ENCODE results near the gene B4GAT1. TPM values are rescaled to one million over a fixed set of nuclear protein-coding genes. Genes with fewer than 3 reads are reported as not detected.

Gene B4GAT1
- total and polyA plus RNA-seq, 2 of the 4 experiments (the other 2 are of a cell fraction): 10.6 to 18.4 TPM

DNA sequence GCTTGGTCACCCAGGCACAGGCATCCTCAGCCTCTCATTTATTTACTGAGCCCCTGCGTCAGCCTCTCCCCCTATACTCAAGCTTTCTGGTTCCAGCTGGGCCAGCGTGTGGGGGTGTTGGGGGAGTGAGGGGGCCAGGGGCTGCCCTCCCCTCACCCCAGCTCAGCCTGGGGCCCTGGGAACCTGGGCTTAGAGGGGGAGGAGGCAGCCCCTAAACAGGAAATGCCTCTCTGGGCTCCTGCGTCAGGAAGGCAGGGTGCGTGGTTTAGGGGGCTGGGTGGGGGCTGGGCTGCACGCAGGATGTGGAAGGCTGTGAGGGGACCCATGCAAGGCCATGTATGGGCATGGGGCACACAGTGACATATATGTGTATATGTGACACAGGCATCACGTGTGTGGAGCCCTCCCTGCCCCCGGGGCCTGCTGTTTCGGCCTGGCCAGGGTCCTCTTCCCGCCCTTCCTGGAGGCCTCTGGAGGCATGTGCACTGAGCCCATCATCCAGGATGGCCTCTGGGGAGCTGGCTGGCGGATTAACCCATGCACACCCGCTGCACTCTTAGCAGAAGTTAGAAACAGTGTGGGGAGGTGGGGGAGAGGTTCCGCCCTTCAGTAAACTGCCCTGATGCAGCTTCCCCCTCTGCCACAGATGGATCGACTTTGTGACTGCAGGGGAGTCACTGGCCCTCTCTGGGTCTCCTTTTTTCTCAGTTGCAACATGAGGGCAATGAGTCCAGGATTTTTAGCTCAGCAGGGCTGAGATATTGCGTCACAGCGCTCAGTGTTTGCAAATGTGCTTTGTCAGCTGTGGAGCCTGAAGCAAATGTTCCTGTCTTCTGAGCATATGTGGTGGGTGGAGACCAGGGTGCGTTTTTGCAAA lies 29.5 kb downstream of the B4GAT1 start (continued):
- TF ChIP-seq, protein P1, sequence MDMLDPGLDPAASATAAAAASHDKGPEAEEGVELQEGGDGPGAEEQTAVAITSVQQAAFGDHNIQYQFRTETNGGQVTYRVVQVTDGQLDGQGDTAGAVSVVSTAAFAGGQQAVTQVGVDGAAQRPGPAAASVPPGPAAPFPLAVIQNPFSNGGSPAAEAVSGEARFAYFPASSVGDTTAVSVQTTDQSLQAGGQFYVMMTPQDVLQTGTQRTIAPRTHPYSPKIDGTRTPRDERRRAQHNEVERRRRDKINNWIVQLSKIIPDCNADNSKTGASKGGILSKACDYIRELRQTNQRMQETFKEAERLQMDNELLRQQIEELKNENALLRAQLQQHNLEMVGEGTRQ (IDR thresholded peaks at IDR 0.05; ENCODE audit: low read depth, low read length): no peak
- peak; percentile 100 for TF ChIP-seq CEBPB (IDR thresholded peaks at IDR 0.05; ENCODE audit: low read depth, low read length)

DNA sequence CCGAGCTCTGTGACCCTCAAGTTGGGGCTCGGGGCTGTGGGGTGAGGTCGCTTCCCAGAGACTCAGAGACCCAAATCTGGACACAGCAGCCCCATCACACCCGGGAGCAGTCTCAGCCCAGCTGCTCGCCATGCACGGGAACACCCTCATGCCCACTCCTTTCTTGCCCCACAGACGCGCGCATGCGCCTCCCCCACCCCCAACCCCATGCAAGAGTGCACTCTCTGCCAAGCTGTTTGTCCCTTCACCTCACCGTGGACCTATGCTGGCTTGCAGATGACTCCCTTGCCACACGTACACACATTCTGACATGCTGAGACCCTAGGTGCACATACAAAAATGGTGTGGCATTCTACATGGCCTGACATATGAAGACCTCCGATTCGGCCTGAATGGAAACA lies 30.1 kb downstream of the B4GAT1 start:
- peak overlapping the region; percentile 98 for H3K56ac ChIP-seq (ENCODE audit: extremely low read depth, insufficient read depth, low read length)
- peak overlapping the region; percentile 99 for H4K91ac ChIP-seq (ENCODE audit: insufficient read depth, low read depth, low read length)
- H3K4me2 ChIP-seq (ENCODE audit: low read depth, low read length): peak overlapping the region; percentile 77
- peak overlapping the region; percentile 100 for H3K27ac ChIP-seq (ENCODE audit: insufficient read depth, low read length)
- peak overlapping the region; percentile 100 for H3K23ac ChIP-seq (ENCODE audit: low read depth, low read length)
- dilution Hi-C loops (cut with HindIII; ENCODE audit: low sequenced_read_pairs, unreplicated experiment) (no loop called here), intact Hi-C loops (cut with micrococcal nuclease) (no loop called here), in situ Hi-C loops (cut with MboI; ENCODE audit: low sequenced_read_pairs) (no loop called here)
- peak overlapping the region; percentile 100 for H3K14ac ChIP-seq (replicated peaks; ENCODE audit: low read depth, low read length)
- H2BK20ac ChIP-seq (ENCODE audit: low read depth, low read length): peak overlapping the region; percentile 100
- no TSS peak for BruUV-seq (replicated peaks)
- no peaks in the 10 kb centered on the region for H3K27me3 ChIP-seq (ENCODE audit: control insufficient read depth, insufficient read depth, low read length)
- no peaks in the 10 kb centered on the region for H3K9me3 ChIP-seq (ENCODE audit: control insufficient read depth, insufficient read depth, low read length)
- peak overlapping the region; percentile 100 for H3K4ac ChIP-seq (ENCODE audit: low read depth, low read length)
- H3K9me1 ChIP-seq (ENCODE audit: insufficient read depth, low read length): peaks cover 11% of the 10 kb centered on the region
- peaks cover 0 to 42% of the 10 kb centered on the region in 2 experiments; a peak in 2 of 4 replicates for H3K79me1 ChIP-seq (ENCODE audit: low read depth in 1 of 2, low read length in 2 of 2)
- peak; percentile 68 for DNase-seq
- H4K5ac ChIP-seq (ENCODE audit: low read depth, low read length): peak overlapping the region; percentile 97
- H3K4me1 ChIP-seq (ENCODE audit: control insufficient read depth, insufficient read depth, low read length): peaks cover 32% of the 10 kb centered on the region
- peak overlapping the region; percentile 100 for H2AK5ac ChIP-seq (ENCODE audit: low read depth, low read length)
- peak overlapping the region; percentile 100 for H2BK120ac ChIP-seq (ENCODE audit: low read depth, low read length)
- CTCF ChIA-PET: no interaction called here
- no peak overlapping the region for H3K4me3 ChIP-seq (ENCODE audit: insufficient read depth, low read depth, low read length)
- POLR2A ChIA-PET (ENCODE audit: unreplicated experiment): interaction anchor here (0.8 to 1.2 kb wide), 3 partner anchors 10 to 28 kb away, joined by 5 to 16 read pairs (median 5); partner anchors contain the start of genes RIN1 and YIF1A
- peak overlapping the region; percentile 94; the same call in 2 of the 3 replicates for H2BK15ac ChIP-seq (ENCODE audit: low read depth, low read length)
- peak overlapping the region; percentile 89 for H2AFZ ChIP-seq (replicated peaks; ENCODE audit: low read length, poor library complexity)
- H4K20me1 ChIP-seq (ENCODE audit: insufficient read depth, low read length): peaks cover 37% of the 10 kb centered on the region
- TF ChIP-seq MXI1 (IDR thresholded peaks at IDR 0.05; ENCODE audit: borderline replicate concordance, low read depth, low read length): peak; percentile 43; the same call in 1 of the 2 replicates
- no peak for TF ChIP-seq RAD21 (IDR thresholded peaks at IDR 0.05; ENCODE audit: low read length)
- TF ChIP-seq MAFK (IDR thresholded peaks at IDR 0.05; ENCODE audit: low read depth, low read length): no peak
- no peak for TF ChIP-seq RCOR1 (IDR thresholded peaks at IDR 0.05; ENCODE audit: insufficient replicate concordance, low read length)
- TF ChIP-seq MAZ (IDR thresholded peaks at IDR 0.05; ENCODE audit: borderline replicate concordance, low read depth, low read length): peak; percentile 5; the same call in 1 of the 2 replicates
- peak; percentile 25 for TF ChIP-seq POLR2A (IDR thresholded peaks at IDR 0.05; ENCODE audit: low read depth, low read length)
- TF ChIP-seq, protein P2, sequence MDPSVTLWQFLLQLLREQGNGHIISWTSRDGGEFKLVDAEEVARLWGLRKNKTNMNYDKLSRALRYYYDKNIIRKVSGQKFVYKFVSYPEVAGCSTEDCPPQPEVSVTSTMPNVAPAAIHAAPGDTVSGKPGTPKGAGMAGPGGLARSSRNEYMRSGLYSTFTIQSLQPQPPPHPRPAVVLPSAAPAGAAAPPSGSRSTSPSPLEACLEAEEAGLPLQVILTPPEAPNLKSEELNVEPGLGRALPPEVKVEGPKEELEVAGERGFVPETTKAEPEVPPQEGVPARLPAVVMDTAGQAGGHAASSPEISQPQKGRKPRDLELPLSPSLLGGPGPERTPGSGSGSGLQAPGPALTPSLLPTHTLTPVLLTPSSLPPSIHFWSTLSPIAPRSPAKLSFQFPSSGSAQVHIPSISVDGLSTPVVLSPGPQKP (IDR thresholded peaks at IDR 0.05; ENCODE audit: borderline replicate concordance, low read depth, low read length): no peak
- peak overlapping the region; percentile 85 to 99 for H4K8ac ChIP-seq (ENCODE audit: low read depth in 2 of 2, low read length in 2 of 2)
- ATAC-seq (ENCODE audit: low read depth): peak; percentile 2
- H3K36me3 ChIP-seq (ENCODE audit: control insufficient read depth, insufficient read depth, low read length): no peaks in the 10 kb centered on the region
- peak overlapping the region; percentile 95 for H3K9ac ChIP-seq (ENCODE audit: low read depth, low read length)
- peak overlapping the region; percentile 26 for H2AK9ac ChIP-seq (replicated peaks; ENCODE audit: low read depth, low read length, poor library complexity)
- peak overlapping the region; percentile 97 for H3K18ac ChIP-seq (ENCODE audit: low read depth, low read length)
- WGBS, 2 experiments (ENCODE audit: extremely low coverage in 2 of 2, insufficient read length in 1 of 2): 0% methylated on average over 7 of the region's 14 CpGs; no CpG with 5 or more reads in 1 of the 2 experiments
- H2BK5ac ChIP-seq (ENCODE audit: low read depth, low read length, poor library complexity, severe bottlenecking): peak overlapping the region; percentile 100
